GM19372 (cell line): ENCODE data around the gene GAB1.

Source experiments
- ATAC-seq: cut with Tn5 transposase; IDR thresholded peaks from one replicate; pipeline ENCODE4 v1.9.1; 2021; ENCODE audit warnings: mild to moderate bottlenecking, low read depth, moderate library complexity; ENCODE audit not compliant: unreplicated experiment

GAB1 gene

GRCh38 chr4:143357161-143357845 lies 20.6 kb downstream of the GAB1 start:
- ATAC-seq: no peak

- ATAC-seq: no peak
These were observed 21.7 kb downstream of the GAB1 start for GRCh38 chr4:143358419-143358818.

GRCh38 chr4:143358923-143359643 lies 22.4 kb downstream of the GAB1 start:
- ATAC-seq: peak; percentile 76

DNA sequence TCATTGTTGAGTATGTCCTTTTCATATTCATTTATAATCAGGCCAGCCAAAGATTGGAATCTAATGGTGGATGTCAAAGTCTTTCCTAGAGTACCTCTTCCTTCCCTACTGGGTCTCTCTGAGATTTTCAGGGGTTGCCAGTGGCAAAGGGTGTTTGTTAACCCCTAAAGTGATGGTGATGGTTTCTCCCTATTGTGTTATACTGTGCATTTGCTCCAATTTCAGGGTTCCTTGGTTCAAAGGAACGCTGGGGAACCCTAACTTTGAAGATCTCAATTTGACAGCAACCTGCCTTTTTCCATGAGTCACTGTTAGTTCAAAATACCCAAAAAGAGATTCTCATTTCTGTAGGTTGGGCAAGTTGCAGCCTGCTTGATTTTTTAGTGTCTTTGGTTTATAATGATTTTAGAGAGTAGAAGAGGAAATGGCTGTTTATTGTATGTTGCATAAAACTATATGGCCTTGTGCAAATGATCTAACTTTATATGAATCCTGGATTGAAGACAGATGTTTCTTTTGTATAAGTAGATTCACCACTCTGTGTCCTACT lies 23.0 kb downstream of the GAB1 start:
- no peak for ATAC-seq

GRCh38 chr4:143360838-143361625 lies 24.4 kb downstream of the GAB1 start:
- ATAC-seq: no peak

GRCh38 chr4:143362349-143363046 lies 25.8 kb downstream of the GAB1 start:
- ATAC-seq: no peak

- ATAC-seq: no peak
These were observed 26.7 kb downstream of the GAB1 start for GRCh38 chr4:143363332-143363731.

- no peak for ATAC-seq
These were observed 27.4 kb downstream of the GAB1 start for GRCh38 chr4:143364063-143364462.

DNA sequence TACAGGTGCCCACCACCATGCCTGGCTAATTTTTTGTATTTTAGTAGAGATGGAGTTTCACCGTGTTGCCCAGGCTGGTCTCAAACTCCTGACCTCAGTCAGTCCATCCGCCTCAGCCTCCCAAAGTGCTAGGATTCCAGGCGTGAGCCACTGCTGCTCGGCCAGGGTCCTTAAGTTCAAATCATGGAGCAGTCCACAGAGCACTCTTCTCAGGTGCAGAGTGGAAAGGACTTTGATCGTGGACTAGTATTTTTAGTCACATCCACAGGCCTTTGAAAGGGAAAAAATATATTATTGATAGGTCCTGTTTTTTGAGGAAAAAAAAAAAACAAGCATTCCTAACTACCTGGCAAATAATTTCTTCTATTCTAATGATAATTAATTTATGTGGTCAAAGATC lies 31.2 kb downstream of the GAB1 start:
- ATAC-seq: no peak

DNA sequence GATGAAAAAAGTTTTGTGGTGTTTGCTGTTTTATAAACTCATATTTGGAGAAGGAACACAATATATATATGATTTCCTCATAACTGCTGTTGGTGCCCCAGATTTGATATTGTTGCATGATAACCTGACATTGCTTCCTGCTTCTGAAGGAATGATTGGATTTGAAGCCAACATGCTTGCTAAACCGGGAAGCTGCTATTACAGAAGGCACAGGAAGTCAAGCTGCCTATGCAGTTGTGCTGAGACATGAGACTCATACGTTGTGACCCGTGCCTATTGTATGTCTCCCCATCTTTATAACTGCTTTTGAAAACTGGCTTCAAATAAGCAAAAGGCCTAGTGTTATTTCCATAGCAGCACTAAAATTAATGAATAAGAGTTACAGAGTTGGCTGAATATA lies 32.9 kb downstream of the GAB1 start:
- no peak for ATAC-seq

GRCh38 chr4:143372093-143372915 lies 35.6 kb downstream of the GAB1 start:
- ATAC-seq: peak; percentile 71

DNA sequence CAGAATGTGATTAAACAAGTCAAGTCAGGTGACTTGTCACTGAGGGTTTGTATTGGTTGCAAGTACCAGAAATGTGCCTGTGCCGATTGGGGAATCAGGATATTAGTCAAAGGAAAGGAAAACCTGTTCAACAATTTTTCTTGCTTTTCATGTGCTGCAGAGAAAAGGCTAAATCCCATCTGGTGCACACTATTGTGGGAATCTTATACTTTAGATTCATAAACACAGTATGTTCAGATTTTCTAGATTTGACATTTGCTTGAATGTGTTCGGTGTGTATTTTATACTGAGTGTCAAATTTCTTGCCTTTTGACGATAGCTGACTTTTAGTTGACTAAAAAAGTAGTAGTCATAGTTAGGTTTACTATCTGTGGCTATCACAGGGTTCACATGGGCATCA lies 37.6 kb downstream of the GAB1 start:
- ATAC-seq: no peak

- no peak for ATAC-seq
These were observed 38.1 kb downstream of the GAB1 start for GRCh38 chr4:143374771-143375170.

- no peak for ATAC-seq
These were observed 38.8 kb downstream of the GAB1 start for GRCh38 chr4:143375326-143376073.

DNA sequence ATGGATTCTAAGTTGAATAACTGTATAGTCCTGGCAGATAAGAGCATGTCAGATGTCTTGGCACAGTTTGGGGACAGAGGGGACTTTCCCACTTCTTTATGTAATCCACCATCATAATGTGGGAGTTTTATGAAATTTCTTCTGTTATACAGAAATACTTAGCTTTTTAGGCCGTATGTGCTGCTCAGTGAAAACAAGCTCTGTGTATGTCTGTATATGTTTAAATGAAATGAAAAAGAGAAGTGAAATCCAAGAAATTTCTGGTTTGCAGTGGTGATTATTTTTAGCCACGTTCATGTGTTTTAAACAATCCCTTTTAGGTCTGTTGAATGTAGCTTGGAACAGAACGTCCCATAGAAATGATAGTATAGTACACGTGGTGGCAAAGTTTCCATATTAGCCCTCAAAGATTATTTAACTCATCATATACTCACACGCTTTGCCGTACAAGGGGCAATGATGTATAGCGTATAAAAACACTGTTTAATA lies 41.0 kb downstream of the GAB1 start:
- peak; percentile 58 for ATAC-seq

GRCh38 chr4:143380629-143381028 lies 44.0 kb downstream of the GAB1 start:
- no peak for ATAC-seq

GRCh38 chr4:143381189-143382118 lies 44.8 kb downstream of the GAB1 start:
- no peak for ATAC-seq

DNA sequence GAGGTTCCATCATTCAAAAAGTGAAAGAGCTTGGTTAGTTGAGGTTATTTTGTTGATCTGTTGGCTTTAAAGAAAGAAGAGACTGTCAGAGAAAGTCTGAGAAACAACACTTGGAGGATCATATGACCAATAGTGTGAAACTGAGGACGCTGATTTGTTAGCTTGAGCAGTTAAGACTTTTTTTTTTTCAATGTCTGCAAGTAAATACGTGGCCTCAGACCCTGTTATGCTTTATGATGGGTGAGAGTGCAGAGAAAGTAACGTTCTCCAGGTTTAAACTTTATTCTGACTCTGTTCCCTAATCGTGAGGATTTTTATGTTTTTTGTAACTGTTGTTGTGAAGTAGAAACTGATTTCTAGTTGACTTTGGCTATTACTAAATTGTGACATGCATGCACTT lies 45.9 kb downstream of the GAB1 start:
- ATAC-seq: no peak
